GM19372 (cell line): ENCODE measurements around the gene ANKRD33B.
"Not testable (repeated sequence)": the region's sequence is repeated elsewhere in the genome, so short reads cannot be mapped to it uniquely, and the experiment has no call there.

Experiments used
- ATAC-seq: cut with Tn5 transposase; IDR thresholded peaks from one replicate; pipeline ENCODE4 v1.9.1; 2021; ENCODE audit warnings: mild to moderate bottlenecking, low read depth, moderate library complexity; ENCODE audit not compliant: unreplicated experiment

The ANKRD33B gene

DNA sequence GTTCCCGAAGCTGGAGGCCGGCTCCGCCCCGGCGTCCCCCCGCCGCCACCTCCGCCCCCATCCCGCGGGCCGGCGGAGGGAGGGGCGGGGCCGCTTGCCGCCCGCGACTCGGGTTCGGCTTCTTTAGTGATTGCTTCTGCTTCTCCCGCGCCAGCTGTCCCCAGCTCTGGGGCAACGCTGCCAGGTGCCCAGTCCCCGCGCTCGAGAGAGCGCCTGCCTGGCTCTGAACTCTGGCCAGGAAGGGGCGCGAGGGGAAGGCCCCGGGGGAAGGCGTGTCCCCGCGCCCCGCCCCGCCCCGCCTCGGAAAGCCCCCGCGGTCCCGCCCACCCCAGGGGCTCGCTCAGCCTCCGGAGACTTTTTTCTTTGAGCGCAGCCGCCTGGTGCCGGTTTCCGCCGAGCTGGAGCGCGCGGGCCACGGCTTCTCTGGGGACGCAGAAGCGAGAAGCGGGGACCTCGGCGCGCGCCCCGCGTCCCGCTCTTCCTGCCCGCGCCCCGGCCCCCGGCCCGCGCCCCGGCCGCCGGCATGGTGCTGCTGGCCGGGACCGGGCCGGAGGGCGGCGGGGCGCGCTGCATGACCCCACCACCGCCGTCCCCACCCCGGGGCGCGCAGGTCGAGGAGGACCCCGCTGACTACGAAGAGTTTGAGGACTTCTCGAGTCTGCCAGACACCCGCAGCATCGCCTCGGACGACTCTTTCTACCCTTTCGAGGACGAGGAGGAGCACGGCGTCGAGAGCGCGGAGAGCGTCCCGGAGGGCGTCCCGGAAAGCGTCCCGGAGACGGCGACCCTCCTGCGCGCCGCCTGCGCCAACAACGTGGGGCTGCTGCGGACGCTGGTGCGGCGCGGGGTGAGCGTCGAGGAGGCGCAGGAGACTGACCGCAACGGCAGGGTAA lies at the start of gene ANKRD33B:
Gene ANKRD33B, plus strand, starts transcription at position 126 of the 893 bp plus-strand sequence. Its CDS starts 398 bp downstream, at position 524.
- ATAC-seq: peak; percentile 52

DNA sequence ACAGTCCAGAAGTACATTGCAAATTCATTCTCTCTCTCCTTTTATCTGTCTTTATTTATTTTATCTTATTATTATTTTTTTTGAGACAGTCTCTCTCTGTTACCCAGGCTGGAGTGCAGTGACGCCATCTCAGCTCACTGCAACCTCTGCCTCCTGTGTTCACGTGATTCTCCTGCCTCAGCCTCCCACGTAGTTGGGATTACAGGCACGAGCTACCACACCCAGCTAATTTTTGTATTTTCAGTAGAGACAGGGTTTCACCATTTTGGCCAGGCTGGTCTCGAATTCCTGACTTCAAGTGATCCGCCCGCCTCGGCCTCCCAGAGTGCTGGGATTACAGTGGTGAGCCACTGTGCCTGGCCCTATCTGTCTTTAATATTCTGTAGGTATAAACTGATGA lies 49.3 kb upstream of the ANKRD33B start:
- not testable (repeated sequence) for ATAC-seq

DNA sequence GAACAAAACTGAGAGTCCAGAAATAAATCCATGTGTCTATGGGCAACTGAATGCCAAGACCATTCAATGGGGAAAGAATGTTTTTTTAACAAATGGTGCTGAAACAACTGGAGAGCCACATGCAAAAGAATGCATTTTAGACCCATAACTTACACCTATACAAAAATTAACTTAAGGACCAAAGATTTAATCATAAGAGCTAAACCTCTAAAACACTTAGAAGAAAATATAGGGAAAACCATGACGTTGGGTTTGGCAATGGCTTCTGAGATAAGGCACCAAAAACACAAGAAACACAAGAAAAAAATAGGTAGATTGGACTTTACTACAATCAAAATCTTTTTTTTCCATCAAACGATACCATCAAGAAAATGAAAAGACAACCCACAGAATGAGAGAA lies 48.4 kb upstream of the ANKRD33B start:
- no peak for ATAC-seq

DNA sequence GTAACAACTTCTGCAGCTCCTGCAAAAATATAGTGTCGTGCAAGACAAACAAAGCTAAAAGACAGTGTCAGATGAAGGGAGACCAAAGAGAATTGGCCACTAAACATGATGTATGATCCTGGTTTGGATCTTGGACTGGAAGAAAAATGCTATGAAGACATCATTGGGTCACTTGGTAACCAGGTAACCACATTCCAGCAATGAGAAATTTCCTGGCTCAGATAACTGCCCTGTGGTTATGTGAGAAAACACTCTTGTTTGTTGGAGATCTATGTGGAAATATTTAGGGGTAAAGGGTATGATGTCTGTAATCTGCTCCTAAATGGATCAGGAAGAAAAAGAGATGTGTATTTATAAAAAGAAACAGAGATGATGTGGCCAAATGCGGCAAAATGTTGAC lies 45.5 kb upstream of the ANKRD33B start:
- no peak for ATAC-seq

DNA sequence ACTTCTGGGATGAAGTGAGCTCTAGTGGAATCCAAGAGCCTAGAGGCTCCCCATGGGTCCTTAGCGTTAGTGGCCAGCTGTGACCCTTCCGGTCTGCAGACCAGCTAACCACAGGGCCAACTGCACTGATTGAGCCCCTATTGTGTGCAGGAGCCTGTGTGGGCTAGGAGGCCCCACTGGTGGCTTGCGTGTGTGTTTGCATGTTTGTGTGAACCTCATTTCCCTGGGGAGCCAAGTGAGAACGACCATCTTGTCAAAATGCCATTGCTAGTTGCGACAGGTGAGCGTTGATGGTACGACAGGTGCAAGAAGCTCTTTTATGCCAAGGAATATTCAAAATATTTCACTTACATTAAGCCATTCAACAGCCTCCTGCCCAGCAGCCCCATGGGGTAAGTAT lies 44.1 kb upstream of the ANKRD33B start:
- no peak for ATAC-seq

DNA sequence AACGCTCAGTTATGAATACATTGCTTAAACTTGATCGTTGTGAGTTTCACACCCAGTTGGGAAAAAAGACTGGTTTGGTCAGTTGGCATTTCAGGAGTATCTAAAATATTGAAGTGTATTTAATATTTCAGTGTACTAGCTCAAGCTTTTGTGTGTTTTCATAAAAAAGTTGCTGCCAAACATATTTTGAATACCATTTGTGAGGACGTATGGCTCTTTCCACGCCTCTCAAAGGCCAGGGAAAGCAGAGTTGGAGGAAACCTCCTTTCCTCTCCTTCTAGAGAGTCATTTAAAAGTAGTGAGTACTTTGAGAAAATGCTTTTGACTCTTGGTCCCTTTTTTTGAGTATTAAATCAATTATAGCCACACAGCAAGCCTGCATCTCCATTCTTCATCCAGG lies 43.2 kb upstream of the ANKRD33B start:
- ATAC-seq: no peak

DNA sequence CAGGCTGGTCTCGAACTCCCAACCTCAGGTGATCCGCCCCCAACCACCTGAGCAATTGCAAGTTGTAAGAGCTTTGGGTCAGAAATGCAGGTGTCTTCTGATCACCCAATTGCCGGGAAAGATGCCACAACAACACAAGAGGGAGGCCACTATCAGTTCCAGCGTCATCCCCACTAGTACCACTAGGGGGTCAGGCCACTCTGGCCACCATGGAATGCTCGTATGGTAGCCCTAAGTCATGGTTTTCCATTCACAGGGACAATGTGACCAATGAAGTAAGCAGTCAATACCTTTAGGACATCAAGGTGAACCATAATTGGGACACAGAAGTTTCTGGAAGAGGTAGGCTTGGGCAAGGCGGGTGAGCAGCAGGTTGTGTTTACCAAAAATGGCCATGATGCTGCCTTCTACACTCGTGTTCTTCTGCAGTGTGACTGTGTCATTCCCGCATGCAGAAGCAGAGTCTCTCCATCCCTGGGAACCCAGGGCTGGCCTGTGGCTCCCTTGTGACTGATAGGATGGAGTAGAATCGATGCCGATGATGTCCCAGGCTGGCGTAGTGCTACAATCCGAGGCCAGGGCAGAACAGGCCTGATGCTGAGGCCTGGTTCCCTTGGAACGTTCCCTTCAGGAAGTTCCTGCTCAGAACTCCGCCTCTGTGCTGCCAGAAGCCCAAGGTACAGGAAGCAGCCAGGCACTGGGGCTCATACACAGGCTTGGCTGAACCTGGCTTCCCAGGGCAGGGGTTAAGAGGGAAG lies 42.2 kb upstream of the ANKRD33B start:
- no peak for ATAC-seq

DNA sequence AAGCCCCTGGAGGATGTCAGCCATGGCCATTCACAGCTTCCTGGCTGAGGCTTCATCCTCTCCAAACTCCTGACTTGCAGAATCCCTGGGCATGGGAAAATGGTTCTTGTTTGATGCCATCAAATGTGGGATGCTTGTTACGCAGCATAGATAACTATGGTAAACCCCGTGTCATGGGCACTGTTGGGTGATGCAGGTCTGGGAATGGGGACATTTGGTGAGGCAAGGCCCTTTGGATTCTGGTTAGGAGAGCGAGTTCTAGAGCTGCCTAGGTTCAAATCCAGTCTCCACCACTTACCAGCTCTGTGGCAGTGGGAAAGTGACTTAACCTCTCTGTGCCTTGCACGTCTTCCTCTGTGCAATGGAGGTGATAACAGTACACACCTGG lies 41.7 kb upstream of the ANKRD33B start:
- no peak for ATAC-seq

DNA sequence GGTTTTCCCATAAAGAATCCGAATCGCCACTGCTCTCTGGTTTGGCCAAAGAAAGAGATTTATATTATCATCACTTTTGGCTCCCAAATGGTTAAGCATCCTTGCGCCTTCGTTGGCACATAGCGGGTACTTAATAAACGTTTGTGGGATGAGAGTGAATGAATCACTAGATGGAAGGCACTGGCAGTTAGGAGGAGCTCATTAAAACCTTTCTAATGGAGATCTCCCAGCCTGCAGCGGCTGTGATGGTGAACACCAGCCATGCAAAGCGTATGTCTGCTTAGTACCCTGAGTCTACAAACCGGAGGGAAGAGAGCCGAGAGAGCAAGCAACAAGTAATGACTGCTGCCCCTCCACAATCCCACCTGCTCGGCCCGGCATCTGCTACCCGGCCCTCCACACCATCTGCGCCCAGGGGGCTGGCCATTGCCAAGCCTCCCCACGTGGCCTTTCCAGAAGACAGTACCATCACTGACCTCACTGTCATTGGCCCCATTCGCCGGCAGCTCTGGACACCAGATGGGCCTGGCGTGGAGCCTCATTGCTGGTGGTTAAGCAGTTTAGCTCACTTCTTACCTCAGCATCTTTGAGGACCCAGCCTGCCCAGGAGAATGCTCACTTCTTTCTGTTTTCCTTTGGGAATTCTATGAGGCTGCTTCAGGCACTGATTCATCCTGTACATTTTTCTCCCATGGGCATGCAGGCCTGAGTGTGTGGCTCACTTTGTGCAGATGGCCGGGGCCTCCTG lies 39.3 kb upstream of the ANKRD33B start:
- no peak for ATAC-seq

DNA sequence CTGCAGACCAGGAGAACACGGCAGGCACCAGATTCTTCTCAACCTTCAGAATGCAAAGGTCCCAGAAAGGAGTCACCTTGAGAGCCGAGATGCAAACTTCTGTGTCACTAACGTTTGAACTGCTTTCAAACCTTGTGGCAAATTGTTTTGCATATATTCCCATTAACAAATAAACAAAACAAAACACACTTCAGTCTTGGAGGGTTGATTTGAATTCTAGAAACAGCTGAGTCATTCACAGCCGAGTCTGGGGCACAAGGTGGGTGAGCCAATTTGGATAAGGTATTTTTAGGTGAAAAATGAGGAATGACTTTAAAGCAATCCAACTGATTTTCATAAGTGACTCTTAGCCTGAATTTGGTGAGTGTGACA lies 38.8 kb upstream of the ANKRD33B start:
- no peak for ATAC-seq

DNA sequence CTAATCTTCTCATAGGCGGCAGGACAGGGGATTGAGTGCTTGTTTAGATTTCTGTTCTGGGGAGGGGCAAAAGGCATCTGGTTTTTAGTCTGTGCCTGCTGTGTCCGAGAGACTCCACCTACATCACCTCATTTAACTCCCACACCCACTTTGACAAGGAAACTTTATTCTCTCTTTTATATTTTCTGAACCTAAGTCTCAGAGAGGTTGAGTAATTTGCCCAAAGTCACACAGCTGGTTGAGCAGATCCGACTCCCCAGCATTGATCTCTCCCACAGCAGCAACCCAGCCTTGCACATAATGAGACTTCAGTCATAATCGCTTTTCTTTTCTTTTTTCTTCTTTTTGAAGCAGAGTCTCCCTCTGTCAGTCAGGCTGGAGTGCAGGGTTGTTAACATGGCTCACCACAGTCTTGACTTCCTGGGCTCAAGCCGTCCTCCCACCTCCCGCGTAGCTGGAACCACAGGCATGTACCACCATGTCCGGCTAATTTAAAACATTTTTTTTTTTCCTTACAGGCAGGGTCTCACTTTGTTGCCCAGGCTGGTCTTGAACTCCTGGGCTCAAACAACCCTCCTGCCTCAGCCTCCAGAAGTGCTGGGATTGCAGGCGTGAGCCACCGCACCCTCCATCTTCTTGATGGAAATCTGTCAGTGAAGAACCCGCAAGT lies 36.5 kb upstream of the ANKRD33B start:
- no peak for ATAC-seq

DNA sequence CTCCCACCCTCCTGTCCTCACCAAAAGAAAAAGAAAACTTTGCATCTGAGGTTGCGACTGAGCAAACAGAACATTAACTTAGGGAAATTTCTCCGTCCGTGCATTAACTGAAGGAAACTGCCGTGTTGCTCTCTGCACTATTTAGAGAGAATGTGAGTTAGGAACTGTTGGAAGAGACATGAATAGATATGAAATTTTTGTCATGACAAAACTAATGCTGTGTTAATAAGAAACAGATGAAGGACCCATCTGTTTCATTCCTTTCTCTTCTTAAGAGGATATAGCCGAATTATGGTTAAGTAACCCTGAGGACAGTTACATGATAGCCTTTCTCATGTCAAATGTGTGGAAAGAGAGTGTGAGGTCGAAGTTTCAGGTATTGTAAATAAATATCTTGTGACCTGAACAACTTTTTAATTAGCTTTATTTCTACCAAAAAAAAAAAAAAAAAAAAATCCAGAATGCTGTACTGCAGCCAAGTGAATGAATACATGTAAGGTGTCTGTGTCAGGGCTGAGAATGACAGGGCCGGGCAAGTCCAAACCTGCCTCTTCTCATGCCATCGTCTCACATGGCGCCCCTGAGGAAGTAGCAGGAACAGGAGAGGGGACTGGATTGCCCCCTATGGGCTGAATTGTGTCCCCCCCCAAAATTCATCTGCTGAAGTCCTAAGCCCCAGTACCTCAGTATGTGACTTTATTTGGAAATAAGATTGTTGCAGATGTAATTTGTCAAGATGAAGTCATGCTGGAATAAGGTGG lies 35.6 kb upstream of the ANKRD33B start:
- no peak for ATAC-seq

DNA sequence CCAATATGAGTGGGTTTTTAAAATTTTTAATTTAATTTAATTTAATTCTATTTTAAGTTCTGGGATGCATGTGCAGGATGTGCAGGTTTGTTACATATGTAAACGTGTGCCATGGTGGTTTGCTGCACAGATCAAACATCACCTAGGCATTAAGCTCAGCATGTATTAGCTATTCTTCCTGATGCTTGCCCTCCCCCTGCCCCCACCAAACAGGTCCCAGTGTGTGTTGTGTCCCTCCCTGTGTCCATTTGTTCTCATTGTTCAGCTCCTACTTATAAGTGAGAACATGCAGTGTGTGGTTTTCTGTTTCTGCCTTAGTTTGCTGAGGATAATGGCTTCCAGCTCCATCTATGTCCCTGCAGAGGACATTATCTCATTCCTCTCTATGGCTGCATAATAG lies 35.0 kb upstream of the ANKRD33B start:
- no peak for ATAC-seq

DNA sequence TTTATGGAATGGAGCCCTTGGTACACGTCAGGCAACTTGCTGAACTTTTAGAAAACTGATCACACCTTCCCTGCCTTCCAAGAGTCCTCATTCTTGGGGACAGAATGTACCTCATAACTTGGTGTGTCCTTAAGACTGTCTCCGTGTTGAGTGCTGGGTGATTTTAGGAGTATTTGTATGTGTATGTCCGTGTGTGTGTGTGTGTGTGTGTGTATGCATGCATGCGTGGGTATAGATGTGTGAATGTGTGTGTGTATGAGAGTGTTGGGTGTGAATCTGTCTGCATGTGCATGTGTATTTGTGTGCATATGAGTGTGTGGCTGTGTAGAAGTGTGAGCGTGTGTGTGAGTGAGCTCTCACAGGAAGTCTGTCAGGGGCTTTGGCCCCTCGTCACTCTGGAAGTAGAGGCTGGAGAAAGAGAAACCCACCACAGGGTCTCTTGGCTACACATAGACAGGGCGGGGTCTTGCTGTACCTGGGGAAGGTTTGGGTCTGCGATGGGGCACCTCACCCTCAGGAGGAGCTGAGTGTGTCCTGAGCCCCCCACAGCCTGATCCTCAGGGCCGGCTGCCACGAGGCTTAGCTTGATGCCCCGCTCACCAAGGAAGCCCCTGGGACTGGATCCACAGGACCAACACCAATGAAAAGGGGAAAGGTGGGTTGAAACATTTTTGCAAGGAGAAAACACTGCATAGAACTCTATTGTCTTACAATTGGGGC lies 33.1 kb upstream of the ANKRD33B start:
- ATAC-seq: no peak

DNA sequence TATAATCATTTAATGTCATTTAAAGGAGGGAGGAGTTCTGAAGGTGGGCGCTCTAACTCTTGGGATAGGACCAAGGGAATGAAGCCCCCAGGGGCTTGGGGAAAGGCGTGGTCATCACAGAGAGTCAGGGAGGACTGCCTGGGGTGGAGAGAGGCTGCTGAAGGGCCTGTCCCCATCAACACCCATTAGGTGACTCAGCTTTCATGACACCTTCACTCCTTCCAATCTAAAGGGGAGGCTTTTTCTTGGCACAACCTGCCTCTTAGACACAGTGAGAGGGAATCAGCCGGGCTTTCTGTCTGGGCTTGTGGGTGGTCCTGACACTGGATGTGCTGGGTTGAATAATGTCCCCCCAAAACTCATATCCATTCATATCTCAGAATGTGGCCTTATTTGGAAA lies 31.4 kb upstream of the ANKRD33B start:
- ATAC-seq: no peak

DNA sequence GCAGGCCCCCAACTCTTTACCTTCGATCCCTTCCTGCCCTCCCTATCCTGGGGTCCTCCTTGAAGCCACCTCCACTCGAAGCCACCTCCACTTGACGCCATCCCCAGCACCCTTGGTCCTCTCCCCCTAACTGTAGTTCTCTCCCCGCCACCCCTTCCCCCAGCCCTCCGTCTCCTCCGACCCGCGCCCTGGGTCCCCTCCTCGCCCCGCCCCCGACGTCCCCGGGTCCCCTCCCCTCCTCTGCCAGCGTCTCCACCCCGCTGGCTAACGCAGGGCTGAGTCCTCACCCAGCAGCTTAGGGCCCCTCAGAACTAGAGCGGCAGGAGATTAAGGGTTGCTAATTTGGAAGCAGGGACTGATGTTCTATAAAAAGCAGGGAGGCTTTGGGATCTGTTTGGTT lies 30.6 kb upstream of the ANKRD33B start:
- no peak for ATAC-seq

DNA sequence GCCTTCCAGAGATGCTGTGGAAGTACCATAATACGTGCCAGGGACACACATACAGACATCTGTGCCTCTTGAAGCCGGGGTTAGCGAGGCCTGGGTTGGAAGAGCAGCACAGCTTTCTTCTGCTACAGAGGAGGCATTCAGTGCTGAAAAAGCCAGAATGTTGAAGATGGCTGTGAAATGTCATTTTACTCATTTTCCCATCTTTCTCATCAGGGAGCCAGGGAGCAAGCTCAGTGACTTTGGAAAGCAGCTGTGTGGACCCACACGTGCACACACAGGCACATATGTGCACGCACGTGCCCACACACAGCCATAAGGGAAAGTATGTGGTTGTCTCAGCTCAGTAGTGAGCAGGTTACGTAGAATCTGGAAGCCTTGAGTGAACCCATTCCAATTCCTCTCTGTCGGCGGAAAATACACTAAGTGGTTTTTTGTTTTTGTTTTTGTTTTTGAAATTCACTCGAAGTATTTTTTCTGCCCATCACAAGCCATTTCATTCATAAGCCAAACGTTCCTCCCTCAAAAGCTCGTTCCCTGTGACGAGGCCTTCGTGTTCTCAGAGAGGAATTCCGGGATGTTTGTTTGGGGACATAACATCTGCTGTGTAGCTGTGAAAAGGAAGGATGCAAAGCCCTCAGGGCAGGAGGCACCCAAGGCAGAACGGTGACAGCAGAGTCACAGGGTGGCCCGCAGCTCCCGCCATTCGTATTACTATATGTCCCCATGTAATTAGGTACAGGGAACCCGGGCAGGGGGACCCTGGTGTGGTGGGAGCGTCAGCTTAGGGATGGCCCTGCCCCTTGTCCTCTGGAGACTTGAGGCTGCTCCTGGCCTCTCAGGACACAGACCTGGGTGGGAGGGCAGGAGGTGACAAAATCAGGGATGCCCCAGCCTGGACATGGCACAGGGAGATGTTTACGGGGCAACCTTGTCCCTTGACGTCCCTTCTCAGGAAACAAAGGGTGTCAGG lies 29.0 kb upstream of the ANKRD33B start:
- no peak for ATAC-seq

DNA sequence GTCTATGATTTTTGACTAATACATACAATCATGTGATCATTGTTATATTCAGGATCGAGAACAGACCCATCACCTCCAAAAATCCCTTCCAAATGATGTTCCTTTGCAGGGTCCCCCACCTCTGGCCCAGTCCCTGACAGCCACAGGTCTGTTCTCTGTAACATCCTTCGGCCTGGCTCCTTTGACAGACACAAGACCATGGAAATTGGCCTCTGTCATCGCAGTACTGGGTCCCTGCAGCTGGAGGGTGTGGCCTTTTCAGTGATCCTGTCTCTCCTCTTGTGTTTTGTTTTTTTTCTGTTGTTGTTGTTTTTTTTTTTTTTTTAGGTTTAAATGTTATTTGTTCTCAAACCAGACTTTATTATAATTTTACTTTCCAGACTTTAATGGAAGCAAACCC lies 27.4 kb upstream of the ANKRD33B start:
- no peak for ATAC-seq
